Endometrium (tissue), 2 donors: ENCODE results near the gene HLX.

ENCODE experiments used
- FAIRE-seq: peaks from 2 replicates; lab custom pipeline; 2012; peaks lifted over from hg19 to GRCh38; lab: Jason Lieb, UNC
- donor health status: control.
- donor health status: control.

HLX gene

GRCh38 chr1:220882061-220882891 is 3.0 kb downstream of the HLX start:
- FAIRE-seq = no peak

DNA sequence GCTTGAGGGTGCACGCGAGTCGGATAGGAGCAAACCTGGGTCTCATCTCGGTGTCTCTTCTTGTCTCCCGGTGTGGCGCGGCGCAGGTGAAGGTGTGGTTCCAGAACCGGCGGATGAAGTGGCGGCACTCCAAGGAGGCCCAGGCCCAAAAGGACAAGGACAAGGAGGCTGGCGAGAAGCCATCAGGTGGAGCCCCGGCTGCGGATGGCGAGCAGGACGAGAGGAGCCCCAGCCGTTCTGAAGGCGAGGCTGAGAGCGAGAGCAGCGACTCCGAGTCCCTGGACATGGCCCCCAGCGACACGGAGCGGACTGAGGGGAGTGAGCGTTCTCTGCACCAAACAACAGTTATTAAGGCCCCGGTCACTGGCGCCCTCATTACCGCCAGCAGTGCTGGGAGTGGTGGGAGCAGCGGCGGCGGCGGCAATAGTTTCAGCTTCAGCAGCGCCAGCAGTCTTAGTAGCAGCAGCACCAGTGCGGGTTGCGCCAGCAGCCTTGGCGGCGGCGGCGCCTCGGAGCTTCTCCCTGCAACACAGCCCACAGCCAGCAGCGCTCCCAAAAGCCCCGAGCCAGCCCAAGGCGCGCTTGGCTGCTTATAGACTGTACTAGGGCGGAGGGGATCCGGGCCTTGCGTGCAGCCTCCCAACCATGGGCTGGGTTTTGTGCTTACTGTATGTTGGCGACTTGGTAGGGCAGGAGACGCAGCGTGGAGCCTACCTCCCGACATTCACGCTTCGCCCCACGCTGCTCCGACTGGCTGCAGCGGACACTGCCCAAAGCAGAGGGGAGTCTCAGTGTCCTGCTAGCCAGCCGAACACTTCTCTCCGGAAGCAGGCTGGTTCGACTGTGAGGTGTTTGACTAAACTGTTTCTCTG is 5.1 kb downstream of the HLX start:
- FAIRE-seq = no peak

DNA sequence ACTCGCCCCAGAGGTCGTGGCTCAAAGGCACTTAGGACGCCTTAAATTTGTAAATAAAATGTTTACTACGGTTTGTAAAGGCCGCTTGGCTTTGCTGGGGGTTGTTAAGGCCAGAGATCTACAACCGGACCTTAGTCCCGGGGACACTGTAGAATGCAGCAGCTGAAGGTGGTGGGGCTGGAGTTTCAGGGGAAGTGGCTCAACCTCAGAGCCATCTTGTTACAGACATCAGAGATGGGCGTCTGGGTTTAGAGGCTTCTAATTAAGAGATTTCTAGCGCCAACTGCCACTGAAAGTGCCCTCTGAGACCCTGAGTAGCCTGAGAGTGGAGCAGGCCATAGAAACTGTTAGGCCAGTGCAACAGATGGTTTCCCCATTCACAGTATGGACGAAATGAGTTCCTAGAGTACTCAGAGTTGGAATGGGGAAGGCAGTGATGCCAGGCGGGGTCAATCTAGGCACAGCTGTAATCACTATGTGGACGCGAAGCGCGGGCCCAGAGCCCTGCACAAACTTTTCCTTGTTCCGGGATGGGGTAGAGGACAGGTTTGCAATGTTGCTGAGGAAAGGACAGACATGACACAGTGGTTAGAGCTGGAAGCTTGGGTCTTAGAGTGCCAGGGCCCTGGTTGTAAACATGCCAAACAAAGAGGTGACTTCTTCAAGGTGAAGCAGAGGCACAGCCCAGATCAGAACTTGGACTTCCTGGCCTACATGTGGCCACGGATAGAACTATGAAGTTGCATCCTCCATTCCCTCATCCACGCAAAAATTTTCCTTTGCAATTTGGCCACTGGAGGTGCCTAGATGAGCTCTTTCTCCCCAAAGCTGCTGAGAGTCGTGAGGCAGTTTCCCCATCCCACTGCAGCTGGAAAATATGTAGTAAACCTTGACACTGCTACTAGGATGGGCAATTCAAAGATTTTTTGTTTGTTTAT is 6.0 kb downstream of the HLX start:
- FAIRE-seq = no peak

- FAIRE-seq = no peak
Observed at GRCh38 chr1:220885971-220886370, 6.7 kb downstream of the HLX start.

DNA sequence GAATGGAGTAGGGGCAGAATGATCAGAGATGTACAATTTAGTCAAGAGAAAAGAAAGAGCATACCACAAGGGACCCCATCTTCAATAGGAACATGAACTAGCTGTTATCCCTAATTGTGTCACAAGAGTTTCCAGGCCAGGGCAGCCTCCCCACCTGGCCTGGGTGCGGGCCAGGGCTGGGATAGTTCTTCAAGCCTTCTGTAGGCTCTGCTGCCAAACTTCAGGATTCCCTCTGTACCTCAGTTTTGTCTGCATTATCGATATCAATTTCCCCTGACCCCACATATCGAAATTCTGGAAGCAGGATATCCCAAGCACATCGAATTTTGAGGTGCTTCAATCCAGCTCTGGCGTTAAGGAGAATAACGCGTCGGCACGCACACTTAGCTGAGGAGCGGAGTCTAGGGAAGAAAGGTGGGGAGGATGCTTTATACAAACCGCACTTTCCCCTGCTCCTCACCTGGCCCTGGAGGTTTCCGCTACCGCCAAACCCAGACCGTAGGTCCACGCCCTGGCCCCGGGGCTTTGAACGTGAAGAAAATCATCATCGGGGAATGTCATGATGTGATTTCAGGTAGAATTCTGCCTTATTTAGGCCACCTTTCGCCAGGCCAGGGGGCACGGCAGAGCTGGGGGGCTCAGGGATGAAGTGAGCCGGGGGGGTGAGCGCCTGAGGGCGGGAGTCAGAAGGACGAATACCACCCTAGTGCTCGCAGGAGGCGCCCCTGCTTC is 7.4 kb downstream of the HLX start:
- FAIRE-seq = no peak

DNA sequence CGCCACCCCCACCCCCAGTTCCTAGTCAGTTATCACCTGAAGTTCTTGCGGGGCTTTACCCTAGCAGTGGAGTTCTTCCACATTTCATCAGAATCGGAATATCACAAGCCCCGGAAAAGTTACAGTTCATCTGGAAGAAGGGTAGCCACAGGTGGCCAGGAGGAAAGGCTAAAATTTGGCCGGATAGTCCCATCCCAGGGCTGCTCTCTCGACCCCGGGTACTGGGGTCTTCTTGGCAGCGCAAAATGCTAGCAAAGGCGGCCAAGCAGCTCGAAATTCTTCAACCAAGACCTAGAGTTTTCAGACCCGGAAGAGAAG is 7.9 kb downstream of the HLX start:
- no peak for FAIRE-seq

GRCh38 chr1:220887520-220888416 is 8.5 kb downstream of the HLX start:
- no peak for FAIRE-seq

GRCh38 chr1:220888417-220888986 is 9.3 kb downstream of the HLX start:
- no peak for FAIRE-seq

DNA sequence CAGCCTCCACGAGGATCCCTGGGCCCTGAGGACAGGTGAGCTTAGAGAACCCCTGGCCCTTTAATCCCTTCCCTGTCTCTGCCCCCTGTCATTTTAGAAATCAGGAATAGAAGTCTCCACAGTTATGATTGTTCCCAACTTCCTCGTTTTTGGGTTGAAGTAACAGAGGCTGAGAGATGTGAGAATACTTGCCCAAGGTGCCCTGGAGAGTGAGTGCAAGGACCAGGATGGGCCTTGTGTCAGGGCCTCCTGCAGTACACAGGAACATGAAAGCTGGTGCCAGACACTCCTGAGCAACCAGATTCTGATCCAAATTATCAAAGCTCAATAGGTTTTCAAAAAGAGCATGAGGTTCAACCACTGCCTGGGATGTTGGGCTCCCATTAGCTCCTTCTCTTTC is 10.1 kb downstream of the HLX start:
- no peak for FAIRE-seq

- FAIRE-seq = no peak
Observed at GRCh38 chr1:220889848-220890287, 10.6 kb downstream of the HLX start.

DNA sequence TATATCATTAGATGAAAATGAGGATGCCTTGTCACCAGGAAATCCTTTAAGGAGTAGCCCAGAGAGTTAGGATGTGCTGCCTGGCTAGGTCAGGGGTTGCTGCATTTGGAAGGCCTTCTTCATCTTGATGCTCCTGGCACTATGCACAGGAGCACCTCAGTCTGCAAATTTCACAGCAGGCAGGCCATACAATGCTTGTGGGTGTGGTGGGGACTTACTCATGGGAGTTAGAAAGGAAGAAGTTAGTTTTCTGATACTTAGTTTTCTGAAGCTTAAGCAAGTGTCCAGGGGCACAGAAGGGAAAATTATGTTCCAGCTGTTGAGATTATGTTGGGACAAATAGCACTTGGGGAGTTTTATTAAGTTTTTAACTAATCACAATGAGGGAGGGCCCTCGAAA is 11.4 kb downstream of the HLX start:
- no peak for FAIRE-seq

DNA sequence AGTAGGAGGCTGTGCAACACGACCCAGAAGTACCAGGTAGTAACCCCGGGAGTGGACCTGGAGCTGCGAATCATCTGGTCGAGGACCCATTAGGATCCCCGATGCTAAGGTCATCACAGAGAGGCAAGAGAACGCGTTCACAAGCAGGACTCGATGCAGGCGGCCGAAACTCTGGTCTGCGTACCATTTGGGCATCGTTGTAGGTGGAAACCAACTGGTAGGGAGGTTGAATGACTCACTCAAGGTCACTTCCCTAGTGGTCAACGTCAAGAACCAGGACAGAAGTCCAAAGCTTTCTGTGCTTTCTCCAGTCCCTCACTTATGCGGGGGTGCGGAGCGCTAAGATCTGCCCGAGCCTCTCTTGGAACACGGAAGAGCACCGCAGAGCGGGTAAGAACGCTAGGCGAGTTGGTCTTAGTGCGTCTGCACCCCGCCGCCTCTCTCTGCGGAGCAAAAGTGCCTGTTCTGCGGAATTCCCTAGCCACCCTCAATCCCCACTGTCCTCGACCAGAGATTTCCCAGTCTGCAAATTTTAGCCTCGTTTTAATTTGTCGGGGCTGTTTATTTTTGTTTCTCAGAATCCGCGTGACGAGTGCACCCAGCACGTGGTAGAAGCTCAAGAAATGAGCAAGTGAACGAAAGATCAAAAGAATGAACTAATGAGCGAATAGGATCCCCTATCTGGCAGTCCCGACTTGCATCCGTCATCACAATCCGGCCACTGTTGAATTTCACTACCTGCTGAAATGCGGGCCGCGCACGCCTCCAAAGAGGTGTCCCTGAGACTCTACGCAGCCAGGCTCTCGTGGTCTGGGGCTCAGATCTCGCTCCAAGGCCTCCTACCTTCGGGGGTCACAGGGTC is 12.2 kb downstream of the HLX start:
- no peak for FAIRE-seq

DNA sequence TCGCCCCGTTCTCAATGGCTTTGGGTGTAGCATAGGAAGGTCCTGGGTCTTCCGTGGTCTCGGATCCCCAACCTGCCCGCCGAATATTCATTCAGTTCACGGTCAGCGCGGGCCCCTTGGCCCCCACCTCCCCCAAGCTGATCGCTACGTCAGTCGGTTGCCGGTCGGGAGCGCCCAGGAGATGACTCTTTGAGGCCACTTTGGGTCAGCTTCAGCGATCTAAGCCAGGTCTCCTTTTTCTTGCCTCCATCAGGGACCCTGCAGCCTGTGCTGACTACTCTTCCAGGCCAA is 12.8 kb downstream of the HLX start:
- FAIRE-seq = no peak

- no peak for FAIRE-seq
Observed at GRCh38 chr1:220892997-220893700, 13.9 kb downstream of the HLX start.

DNA sequence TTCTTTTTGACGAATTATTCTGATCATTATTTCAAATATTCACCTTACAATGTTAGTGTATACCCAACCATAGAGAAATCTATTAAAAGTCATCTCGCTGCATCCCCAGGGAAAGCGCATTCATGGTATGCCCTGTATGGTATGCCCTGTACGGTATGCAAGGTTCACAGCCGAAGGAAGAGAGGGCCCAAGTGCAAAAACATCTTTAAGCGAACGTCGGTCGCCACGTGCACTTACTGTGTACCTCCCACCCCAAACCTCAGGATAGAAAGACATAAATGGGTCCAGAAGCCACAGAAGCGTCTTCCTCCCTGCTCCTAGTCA is 14.4 kb downstream of the HLX start:
- no peak for FAIRE-seq

- FAIRE-seq = no peak
Observed at GRCh38 chr1:220894025-220894923, 15.0 kb downstream of the HLX start.

- FAIRE-seq = no peak
Observed at GRCh38 chr1:220894924-220895256, 15.6 kb downstream of the HLX start.

- no peak for FAIRE-seq
Observed at GRCh38 chr1:220895412-220895946, 16.2 kb downstream of the HLX start.
